Loucy (cell line): ENCODE data around the gene CNPY3.

Experiments used
- CTCF ChIP-seq: fragments of 200-600 bp; sonication (generic); conservative IDR thresholded peaks from 2 replicates; pipeline ENCODE4 v1.5.1; 2014; ENCODE audit warnings: mild to moderate bottlenecking, antibody characterized with exemption, low read length
- EZH2phosphoT487 ChIP-seq: fragments of 200-600 bp; IDR thresholded peaks from 2 replicates; pipeline ENCODE4 v1.6.1; 2018; ENCODE audit warnings: antibody characterized with exemption, mild to moderate bottlenecking, moderate library complexity, borderline replicate concordance

GRCh38 chr6:42978487-42978838, 49.2 kb downstream of the CNPY3 start:
- no peak for TF ChIP-seq CTCF
- TF ChIP-seq EZH2phosphoT487, result no peak
